KMS-11 (cell line): ENCODE results near the gene PHEX.

Experiments used
- H2AFZ ChIP-seq: fragments of 200-600 bp; sonication (generic); 2 replicates; pipeline ENCODE4 v1.6.1; 2016; ENCODE audit warnings: antibody characterized with exemption, mixed run types, low read depth
- H3K27ac ChIP-seq: fragments of 200-600 bp; sonication (generic); 2 replicates; pipeline ENCODE4 v1.6.1; 2016; ENCODE audit warnings: mild to moderate bottlenecking, mixed run types
- H3K27me3 ChIP-seq: fragments of 200-600 bp; sonication (generic); 2 replicates; pipeline ENCODE4 v1.6.1; 2017; ENCODE audit warnings: mild to moderate bottlenecking, low read depth, mixed run types, moderate library complexity; ENCODE audit not compliant: insufficient read depth
- H3K36me3 ChIP-seq: fragments of 200-600 bp; sonication (generic); 2 replicates; pipeline ENCODE4 v1.6.1; 2017; ENCODE audit warnings: mild to moderate bottlenecking, mixed run types; ENCODE audit not compliant: insufficient read depth
- H3K4me1 ChIP-seq: fragments of 200-600 bp; sonication (generic); 2 replicates; pipeline ENCODE4 v1.6.1; 2016; ENCODE audit warnings: mild to moderate bottlenecking, low read depth, mixed run types; ENCODE audit not compliant: poor library complexity, severe bottlenecking
- H3K4me2 ChIP-seq: fragments of 200-600 bp; sonication (generic); 2 replicates; pipeline ENCODE4 v1.7.0; 2016; ENCODE audit warnings: mild to moderate bottlenecking, mixed run types
- H3K4me3 ChIP-seq: fragments of 200-600 bp; sonication (generic); IDR thresholded peaks from 2 replicates; pipeline ENCODE4 v1.6.1; 2017; ENCODE audit warnings: low read depth, low read length, mixed read lengths; ENCODE audit not compliant: insufficient read depth
- H3K79me2 ChIP-seq: fragments of 200-600 bp; sonication (generic); 2 replicates; pipeline ENCODE4 v1.6.1; 2016; ENCODE audit warnings: low read depth, mixed run types; ENCODE audit not compliant: insufficient read depth
- H3K9ac ChIP-seq: fragments of 200-600 bp; sonication (generic); 2 replicates; pipeline ENCODE4 v1.6.1; 2016; ENCODE audit warnings: mild to moderate bottlenecking, mixed run types
- H4K20me1 ChIP-seq: fragments of 200-600 bp; sonication (generic); 2 replicates; pipeline ENCODE4 v1.6.1; 2016; ENCODE audit warnings: mild to moderate bottlenecking, mixed run types; ENCODE audit not compliant: insufficient read depth
- TF ChIP-seq, protein P1 (sequence below): fragments of 200-600 bp; sonication (generic); conservative IDR thresholded peaks from 2 replicates; pipeline ENCODE4 v1.6.1; 2017; ENCODE audit warnings: low read depth, mild to moderate bottlenecking, antibody characterized with exemption, low read length, moderate library complexity, mixed read lengths

Gene PHEX

DNA sequence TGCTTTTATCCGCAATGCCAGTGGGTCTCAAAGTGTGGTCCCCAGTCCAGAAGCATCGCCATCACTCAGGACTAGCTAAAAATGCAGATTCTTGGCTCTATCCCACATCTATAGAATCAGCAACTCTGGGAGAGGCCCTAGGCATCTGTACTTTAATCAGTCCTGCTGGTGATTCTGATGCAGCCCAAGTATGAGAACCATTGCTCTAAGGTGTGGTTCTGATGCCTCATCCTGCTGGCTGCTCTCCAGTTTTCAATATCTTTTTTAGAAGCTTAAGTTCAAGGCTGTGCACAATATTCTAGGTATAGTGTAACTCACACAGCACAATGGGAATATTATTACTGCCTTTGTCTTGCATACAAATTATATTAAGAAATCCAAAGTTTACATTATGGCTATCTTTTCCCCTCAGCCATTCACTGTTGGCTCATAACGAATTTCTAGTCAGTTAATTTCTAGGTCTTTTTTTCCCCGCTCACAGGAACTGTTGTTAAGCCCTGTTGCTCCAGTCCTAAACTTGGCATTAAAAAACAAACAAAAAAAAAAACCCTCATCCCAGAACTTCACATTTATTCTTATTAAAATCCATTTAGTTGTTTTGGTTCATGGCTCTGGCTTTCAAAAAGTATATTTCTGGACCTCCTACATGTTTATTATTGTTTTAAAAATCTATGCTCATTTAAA lies 109.1 kb downstream of the PHEX start:
- Histone ChIP-seq H3K4me3 (no peak overlapping the region), H3K9ac (no peak overlapping the region), H3K27me3 (no peaks in the 10 kb centered on the region), H3K27ac (no peak overlapping the region), H3K79me2 (no peaks in the 10 kb centered on the region), H3K4me2 (no peak overlapping the region), H4K20me1 (no peaks in the 10 kb centered on the region), H3K4me1 (peaks cover 10% of the 10 kb centered on the region), H2AFZ (no peak overlapping the region), H3K36me3 (no peaks in the 10 kb centered on the region)
- TF ChIP-seq, protein P1, sequence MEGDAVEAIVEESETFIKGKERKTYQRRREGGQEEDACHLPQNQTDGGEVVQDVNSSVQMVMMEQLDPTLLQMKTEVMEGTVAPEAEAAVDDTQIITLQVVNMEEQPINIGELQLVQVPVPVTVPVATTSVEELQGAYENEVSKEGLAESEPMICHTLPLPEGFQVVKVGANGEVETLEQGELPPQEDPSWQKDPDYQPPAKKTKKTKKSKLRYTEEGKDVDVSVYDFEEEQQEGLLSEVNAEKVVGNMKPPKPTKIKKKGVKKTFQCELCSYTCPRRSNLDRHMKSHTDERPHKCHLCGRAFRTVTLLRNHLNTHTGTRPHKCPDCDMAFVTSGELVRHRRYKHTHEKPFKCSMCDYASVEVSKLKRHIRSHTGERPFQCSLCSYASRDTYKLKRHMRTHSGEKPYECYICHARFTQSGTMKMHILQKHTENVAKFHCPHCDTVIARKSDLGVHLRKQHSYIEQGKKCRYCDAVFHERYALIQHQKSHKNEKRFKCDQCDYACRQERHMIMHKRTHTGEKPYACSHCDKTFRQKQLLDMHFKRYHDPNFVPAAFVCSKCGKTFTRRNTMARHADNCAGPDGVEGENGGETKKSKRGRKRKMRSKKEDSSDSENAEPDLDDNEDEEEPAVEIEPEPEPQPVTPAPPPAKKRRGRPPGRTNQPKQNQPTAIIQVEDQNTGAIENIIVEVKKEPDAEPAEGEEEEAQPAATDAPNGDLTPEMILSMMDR: no peak

DNA sequence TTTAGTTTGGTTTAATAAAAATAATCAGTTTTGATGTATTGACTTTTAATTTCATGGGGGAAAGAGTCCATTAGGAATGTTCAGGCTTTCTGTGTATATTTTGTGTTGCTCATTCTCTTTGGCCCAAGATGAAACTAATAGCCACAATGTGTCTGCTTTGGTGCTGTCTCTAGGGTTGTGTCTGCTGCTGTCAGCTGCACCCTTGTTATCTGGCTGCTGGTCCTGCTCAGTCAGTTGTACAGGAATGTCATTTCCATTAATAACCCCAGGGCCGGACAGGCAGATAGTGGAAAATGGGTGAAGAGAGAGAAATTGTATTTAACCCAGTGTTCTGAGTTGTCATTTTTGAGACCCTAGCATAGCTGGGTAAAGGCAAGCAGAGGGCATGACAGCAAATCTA lies 115.1 kb downstream of the PHEX start:
- Histone ChIP-seq H4K20me1 (no peaks in the 10 kb centered on the region), H3K27me3 (no peaks in the 10 kb centered on the region), H3K9ac (no peak overlapping the region), H3K4me3 (no peak overlapping the region), H3K79me2 (no peaks in the 10 kb centered on the region), H3K4me2 (no peak overlapping the region), H2AFZ (no peak overlapping the region), H3K36me3 (no peaks in the 10 kb centered on the region), H3K4me1 (no peaks in the 10 kb centered on the region), H3K27ac (no peak overlapping the region)
- TF ChIP-seq, protein P1: no peak

DNA sequence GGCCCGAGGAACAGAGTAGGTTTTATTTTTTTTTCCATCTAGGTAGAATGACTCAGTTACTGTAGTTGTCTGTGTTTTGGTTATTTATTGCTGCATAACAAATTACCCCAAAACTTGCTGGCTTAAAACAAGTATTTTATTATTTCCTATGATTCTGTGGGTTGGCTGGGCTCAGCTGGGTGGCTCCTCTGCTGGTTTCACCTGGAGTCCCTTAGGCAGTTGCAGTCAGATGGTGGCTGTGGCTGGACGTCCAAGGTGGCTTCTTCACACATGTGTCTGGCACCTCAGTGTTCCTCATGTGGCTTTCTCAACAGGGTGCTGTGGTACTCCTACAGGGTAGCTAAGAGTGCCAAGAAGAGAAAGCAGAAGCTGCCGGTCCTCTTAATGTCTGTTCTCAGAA lies 115.8 kb downstream of the PHEX start:
- no peak overlapping the region for H3K27ac ChIP-seq
- no peak overlapping the region for H3K4me2 ChIP-seq
- no peaks in the 10 kb centered on the region for H3K79me2 ChIP-seq
- no peaks in the 10 kb centered on the region for H3K36me3 ChIP-seq
- H3K27me3 ChIP-seq: no peaks in the 10 kb centered on the region
- no peak overlapping the region for H3K9ac ChIP-seq
- H2AFZ ChIP-seq: no peak overlapping the region
- no peaks in the 10 kb centered on the region for H4K20me1 ChIP-seq
- H3K4me1 ChIP-seq: no peaks in the 10 kb centered on the region
- no peak overlapping the region for H3K4me3 ChIP-seq
- TF ChIP-seq, protein P1: no peak

DNA sequence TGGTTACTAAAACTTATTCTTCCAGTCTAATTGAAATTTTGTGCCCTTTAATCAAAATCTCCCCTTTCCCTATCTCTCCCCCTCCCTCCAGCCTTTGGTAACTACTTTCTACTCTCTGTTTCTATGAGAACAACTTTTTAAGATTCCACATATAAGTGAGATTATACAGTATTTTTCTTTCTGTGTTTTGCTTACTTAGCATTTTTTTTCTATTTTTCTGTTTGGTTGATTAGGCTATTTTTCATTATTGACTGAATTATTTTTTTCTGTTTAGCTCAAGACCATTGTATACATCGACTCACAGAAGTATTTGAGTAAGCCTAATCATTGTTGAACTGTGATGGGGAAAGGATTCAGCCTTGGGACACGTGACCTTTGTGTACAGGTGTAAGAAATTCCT lies 116.4 kb downstream of the PHEX start:
- Histone ChIP-seq H3K79me2 (no peaks in the 10 kb centered on the region), H3K27me3 (no peaks in the 10 kb centered on the region), H4K20me1 (no peaks in the 10 kb centered on the region), H2AFZ (no peak overlapping the region), H3K4me3 (no peak overlapping the region), H3K9ac (no peak overlapping the region), H3K4me2 (no peak overlapping the region), H3K4me1 (no peaks in the 10 kb centered on the region), H3K27ac (no peak overlapping the region), H3K36me3 (no peaks in the 10 kb centered on the region)
- TF ChIP-seq, protein P1: no peak
